ENCODE measurements around the gene DOC2B.

GRCh38 chr17:157901-158300 is 23.5 kb downstream of the DOC2B start:
- no peak for TF ChIP-seq POLR2AphosphoS5 (IDR thresholded peaks at IDR 0.05)
- TF ChIP-seq CTCF (IDR thresholded peaks at IDR 0.05 in 8 of 11, conservative IDR thresholded peaks at IDR 0.05 in 3 of 11) = no peak
